ENCODE data around the gene TLR9.

TLR9 gene

DNA sequence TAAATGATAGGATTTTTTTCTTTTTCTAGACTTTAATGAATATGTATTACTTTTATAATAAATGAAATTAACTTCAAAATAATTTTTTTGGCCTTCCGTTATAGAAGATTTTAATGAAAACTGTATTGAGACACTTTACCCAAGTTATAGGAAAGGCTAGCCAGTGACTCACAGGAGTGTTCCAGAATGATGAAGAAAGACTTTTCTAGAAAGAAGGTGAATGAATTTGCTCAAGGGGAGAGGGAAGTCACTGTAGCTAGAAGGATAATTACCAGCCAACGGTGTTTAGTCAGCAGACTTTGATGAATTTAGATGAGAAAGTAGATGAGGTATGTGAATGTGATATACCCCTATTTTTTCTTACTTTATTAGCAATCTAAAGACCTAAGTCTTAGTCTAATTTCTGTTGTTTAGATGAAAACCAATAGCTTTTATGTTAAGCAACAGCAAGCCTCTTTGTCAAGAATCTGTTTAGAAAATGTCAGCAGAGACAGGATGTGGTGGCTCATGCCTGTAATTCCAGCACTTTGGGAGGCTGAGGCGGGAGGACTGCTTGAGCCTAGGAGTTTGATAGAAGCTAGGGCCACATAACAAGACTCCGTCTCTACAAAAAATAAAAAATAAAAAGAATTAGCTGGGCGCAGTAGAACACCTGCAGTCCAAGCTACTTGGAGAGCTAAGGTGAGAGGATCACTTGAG lies 24.3 kb downstream of the TLR9 start:
- no peak overlapping the region for H3K4me3 ChIP-seq (ENCODE audit: low read depth, low read length)
- DNase-seq (ENCODE audit: low read depth), result no peak

DNA sequence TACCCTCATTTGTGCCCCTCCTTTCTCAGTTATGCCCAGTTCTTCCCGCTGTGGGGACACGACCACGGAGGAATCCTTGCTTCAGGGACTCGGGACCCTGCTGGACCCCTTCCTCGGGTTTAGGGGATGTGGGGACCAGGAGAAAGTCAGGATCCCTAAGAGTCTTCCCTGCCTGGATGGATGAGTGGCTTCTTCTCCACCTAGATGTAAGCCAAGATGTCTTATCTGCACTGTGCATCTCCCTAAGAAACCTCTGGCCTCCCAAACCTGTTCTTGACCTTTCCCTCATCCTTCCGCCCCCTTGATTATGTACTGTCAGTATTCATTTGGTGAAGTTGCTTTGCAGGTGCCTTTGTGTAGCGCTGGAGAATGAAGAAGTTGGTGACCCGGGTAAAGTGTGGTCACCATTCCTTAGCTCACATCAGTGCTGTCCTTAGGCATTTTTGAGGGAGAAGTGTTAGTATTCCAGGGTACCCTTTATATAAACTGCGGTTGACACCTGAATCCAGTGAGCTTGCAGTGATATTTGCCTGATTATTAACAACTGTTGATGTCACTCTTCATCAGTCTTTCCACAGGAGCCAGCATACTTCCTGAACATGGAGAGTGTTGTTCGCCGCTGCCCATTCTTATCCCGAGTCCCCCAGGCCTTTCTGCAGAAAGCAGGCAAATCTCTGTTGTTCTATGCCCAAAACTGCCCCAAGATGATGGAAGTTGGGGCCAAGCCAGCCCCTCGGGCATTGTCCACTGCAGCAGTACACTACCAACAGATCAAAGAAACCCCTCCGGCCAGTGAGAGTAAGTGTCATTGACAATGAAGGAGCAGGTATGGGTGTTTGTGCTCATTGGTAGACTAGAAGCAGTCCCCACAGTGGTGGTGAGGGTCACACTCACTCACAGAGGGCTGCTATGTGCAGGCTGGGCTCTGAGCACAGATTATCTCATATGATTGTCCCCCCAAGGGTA lies 26.5 kb downstream of the TLR9 start:
- H3K4me3 ChIP-seq (ENCODE audit: low read depth, low read length), result peak overlapping the region; percentile 86
- DNase-seq (ENCODE audit: low read depth), result no peak

DNA sequence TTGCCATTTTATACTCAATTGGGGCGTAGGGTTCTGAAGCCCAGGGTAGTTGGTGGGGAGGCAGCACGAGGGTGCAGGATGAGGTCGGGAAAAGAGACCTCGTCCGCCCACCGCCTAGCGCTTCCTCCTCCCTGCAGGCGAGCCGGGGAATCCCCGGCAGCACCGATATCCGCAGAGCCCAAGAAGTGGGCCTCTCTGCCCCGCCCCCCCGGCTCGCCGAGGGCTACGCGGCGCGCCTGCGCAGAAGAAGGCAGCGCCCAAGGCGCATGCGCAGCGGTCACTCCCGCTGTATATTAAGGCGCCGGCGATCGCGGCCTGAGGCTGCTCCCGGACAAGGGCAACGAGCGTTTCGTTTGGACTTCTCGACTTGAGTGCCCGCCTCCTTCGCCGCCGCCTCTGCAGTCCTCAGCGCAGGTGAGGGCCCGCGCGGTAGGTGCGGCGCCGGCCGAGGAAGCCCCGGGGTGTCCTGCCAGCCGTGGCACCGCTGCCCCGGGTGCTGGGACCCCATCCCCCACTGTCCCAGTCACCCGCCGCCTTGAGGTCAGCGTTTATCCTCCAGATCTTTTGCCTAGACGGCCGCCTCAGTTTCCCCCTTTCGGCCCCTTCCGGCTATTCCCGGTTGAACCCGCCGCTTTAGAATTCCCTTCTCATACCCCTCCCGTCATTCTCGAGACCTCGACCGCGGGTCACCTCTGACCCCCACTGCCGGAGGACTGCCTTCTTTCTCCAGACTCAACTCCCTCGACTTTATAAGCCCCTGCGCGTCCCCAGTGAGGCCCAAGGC lies 27.4 kb downstream of the TLR9 start, which contains the start of gene ALAS1:
Gene ALAS1 (plus strand): TSS at position 319 of the 784 bp plus-strand sequence. CDS start 1,082 bp downstream, outside the sequence.
- H3K4me3 ChIP-seq (ENCODE audit: low read depth, low read length), result peak within 1 kb of the TSS; percentile 86
- DNase-seq (ENCODE audit: low read depth), result peak; percentile 46

DNA sequence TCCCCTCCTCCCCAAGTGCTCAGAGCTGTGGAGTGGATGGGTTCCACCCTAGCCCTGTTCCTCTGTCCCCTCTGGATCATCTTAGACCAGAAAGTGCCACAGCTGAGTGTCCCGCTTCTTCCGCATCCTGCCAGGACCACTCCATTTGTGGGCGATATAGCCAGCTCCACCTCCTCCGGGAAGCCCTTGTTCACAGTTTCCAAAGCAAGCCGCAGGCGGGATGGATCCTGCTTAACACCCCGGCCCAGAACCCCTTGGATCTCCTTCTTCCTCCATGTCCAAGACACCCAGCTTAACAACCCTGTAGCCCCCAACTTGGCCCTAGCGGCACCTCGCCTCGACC lies 28.0 kb downstream of the TLR9 start:
- H3K4me3 ChIP-seq (ENCODE audit: low read depth, low read length), result peak overlapping the region; percentile 86
- DNase-seq (ENCODE audit: low read depth), result no peak

DNA sequence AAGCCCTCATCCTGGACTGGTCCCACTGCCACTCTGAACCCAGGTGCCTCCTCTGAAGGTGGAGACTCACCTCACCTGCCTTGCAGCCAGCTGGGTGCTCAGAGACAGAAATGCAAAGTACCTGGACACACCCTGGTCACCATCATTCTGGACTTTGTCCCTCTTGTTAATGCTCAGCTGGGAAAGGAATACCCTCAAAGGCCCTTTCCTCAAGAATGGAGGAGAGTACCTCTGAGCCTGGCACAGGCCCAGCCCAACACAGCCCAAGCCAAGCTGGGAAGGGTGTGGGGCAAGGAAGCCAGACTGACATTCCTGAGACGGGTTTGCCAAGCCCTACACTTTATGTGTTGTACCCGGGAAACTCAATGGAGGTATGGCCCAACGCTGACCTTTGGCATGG lies 28.5 kb downstream of the TLR9 start:
- DNase-seq (ENCODE audit: low read depth), result no peak
- no peak overlapping the region for H3K4me3 ChIP-seq (ENCODE audit: low read depth, low read length)

DNA sequence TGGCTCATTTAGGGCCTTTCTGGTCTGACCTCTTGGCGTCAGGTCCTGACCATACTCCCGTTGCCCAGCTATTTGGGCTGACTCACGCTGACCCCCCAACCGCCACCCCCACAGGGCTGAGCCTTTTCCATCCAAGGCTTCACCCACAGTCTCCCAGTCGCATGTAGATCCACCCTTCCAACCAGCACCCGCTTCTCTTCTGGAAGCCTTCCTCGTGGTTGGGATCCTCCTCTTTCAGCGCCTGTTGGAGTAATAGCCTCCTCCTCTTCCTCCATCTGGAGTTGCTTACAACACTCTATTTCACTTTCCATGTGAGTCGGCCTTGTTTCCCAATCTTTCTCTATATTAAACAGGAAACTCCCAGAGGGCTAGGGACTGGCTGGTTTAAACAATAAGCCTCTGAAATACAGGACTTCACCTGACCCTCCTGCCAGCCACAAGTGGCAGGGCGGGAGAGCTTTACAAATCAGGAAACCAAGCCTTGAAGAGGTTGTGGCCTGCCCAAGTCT lies 29.6 kb downstream of the TLR9 start:
- no peak for DNase-seq (ENCODE audit: low read depth)
- H3K4me3 ChIP-seq (ENCODE audit: low read depth, low read length), result no peak overlapping the region

DNA sequence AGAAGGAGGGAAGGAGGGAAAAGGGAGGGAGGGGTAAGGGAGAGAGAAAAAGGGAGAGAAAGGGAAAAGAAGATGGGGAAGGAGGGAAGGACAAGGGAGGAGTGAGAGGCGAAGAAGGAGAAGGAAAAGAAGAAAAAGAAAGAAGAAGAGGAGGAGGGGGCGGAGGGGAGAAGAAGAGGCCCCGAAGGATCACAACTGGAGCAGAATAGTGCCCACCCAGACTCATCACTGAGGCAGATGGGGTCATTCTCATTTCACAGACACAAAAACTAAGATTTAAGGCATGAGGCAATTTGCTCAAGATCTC lies 30.2 kb downstream of the TLR9 start:
- DNase-seq (ENCODE audit: low read depth), result no peak
- H3K4me3 ChIP-seq (ENCODE audit: low read depth, low read length), result no peak overlapping the region

DNA sequence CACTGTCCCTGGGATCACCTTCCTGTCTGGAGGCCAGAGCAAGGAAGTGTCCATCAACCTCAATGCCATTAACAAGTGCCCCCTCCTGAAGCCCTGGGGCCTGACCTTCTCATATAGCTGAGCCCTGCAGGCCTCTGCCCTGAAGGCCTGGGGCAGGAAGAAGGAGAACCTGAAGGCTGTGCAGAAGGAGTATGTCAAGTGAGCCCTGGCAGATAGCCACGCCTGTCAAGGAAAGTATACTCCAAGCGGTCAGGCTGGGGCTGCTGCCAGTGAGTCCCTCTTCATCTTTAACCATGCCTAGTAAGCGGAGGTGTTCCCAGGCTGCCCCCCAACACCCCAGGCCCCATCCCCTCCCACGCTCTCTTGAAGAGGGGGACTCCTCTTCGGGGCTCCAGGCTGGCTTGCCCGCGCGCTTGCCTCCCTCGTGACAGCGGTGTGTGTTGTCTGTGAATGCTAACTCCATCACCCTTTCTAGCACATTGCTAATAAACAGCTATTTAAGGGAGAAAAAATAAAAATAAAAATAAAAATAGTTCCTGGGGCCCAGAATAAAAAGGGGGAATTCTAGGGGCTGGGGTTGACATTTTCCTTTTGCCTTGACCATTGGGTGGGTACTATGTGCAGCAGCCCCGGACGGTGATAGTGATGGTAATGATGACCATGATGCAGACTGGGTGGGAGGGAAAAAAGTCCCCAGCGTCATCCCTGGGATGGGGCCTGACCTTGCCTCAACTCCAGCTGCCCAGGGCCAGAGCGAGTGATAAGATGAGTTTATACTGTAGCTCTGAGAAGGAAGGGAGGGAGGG lies 30.8 kb downstream of the TLR9 start:
- DNase-seq (ENCODE audit: low read depth), result no peak
- H3K4me3 ChIP-seq (ENCODE audit: low read depth, low read length), result no peak overlapping the region

DNA sequence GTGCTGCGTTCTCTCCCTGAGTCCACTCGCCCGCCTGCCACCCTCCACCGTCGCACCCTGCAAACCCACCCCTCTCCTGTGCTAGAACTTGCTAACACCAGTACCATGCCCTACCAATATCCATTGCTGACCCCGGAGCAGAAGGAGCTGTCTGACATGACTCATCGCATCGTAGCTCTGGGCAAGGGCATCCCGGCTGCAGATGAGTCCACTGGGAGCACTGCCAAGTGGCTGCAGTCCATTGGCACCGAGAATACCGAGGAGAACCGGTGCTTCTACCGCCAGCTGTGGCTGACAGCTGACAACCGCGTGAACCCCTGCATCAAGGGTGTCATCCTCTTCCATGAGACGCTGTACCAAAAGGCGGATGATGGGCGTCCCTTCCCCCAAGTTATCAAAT lies 32.4 kb downstream of the TLR9 start:
- H3K4me3 ChIP-seq (ENCODE audit: low read depth, low read length), result no peak overlapping the region
- no peak for DNase-seq (ENCODE audit: low read depth)

DNA sequence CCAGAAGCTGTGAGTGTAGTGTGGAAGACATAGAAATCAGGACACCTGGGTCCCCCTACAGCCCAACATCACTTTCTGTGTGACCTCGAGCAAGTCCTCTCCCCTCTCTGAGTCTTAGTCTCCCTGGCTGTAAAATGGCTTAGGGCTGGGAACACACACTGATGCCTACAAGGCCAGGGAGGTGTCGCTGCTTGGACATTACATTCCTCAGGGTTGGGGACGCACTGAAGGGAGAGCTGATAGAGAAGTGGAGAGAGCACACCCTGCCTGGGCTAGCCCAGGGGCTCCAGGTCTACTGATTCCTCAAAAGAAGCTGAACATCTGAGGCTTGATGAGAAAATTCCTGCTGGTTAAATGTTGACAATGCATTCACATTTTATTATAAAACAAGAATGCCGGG lies 33.8 kb downstream of the TLR9 start:
- H3K4me3 ChIP-seq (ENCODE audit: low read depth, low read length), result no peak overlapping the region
- no peak for DNase-seq (ENCODE audit: low read depth)

DNA sequence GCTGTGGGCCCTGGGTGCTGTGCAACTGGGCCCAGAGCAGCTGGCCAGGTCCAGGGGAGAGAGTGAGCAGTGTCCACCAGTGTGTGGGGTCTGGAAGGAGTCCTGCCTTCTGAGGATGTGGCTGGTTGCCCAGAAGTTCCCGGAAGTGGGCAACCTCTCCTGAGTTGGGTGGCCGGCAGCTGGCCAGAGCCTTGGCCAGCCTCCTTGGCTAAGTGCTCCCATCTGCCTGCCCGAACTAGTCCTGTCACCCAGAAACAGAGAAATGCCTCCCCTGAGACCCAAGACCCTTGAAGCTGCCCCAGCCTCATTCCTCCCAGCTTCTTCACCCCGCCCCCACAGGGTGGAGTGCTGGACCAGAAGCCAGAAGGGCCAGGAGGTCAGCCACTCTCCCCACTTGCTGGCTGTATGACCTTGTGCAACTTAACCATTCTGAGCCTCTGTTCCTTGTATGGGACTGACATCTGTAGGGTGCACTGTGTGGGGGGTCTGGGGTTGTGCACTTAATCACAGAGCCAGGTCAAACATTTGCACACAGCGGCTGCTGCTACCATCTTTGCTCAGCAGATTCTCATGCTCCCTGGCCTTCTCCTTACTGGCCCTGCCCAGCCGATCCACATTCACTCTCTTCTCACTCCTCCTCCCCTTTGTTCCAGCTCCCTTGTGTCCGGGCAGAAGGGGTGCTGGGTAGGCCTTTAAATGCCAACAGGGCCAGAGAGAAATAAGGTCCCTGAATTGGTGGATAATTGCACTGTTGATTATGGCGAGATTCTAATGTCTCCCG lies 35.0 kb downstream of the TLR9 start:
- no peak overlapping the region for H3K4me3 ChIP-seq (ENCODE audit: low read depth, low read length)
- DNase-seq (ENCODE audit: low read depth), result no peak

DNA sequence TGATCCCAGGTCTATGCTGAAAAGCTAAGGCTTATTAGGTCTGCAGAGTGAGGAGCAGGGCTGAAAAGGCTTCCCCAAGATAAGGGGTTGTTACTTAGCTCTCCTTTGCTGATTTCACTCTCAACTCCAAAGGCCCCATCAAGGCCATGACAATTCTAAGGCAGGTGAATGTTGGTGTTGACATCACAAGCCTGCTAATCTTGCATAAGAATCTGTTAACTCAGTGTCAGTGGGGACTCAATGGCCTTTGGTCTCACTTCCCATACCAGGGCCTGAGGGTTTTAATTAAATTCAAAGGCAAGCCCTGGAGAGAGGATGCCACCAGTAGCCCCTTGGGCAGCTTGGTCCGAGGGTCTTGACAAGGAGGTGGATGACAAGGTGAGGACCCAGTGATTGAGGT lies 36.9 kb downstream of the TLR9 start:
- no peak for DNase-seq (ENCODE audit: low read depth)
- no peak overlapping the region for H3K4me3 ChIP-seq (ENCODE audit: low read depth, low read length)

DNA sequence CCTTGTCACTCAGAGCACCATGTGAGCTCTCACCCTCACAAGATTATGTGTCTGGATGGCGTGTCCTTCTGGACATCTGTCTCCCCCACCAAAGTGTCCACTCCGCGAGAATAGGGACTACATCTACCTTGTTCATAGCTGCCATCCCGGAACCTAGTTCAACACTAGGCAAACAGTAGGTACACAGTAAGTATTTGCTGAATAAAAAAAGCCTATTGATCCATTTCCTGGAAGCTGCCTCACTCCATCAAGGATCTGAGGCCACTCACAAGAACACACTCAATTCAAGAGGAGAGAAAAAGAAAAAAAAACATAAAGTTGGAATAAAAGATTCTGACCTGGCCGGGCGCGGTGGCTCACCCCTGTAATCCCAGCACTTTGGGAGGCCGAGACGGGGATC lies 38.7 kb downstream of the TLR9 start:
- DNase-seq (ENCODE audit: low read depth), result no peak
- no peak overlapping the region for H3K4me3 ChIP-seq (ENCODE audit: low read depth, low read length)

DNA sequence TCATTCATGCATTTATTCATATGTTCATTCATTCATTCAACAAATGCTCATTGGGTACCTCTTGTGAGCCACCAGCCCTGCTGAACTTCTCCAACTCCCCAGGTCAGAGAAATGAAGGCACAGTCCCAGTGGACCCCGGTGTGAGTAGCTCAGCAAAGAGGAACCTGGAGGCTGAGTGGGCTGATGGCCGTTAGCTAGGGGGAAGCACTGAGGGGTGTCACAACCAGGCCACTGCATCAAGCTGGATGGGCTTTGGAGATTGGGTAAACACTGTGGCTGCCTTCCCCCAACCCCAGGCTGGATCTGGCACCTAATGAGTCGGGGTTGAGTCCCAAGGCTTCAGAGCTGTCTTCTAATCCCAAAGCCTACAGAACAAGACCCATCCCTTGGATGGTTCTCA lies 39.6 kb downstream of the TLR9 start:
- no peak overlapping the region for H3K4me3 ChIP-seq (ENCODE audit: low read depth, low read length)
- no peak for DNase-seq (ENCODE audit: low read depth)

DNA sequence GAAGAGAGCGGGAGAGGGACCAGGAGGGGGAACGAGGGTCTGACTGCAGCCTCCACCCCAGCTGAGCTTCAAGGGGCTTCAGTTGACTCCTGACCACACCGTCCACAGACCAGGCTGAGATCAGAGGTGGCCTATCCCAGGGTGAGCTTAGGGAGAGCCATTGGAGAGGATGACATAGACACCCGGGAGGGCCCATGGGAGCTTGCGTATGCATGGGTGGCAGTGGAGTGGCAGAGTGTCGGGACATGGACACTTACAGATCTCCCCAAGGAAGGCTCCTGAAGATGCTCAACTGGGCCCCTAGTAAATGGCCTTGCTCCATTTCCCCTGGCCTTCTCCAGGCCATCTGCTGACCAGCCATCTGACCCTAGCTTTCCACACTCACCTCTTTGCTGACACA lies 40.1 kb downstream of the TLR9 start:
- no peak for DNase-seq (ENCODE audit: low read depth)
- H3K4me3 ChIP-seq (ENCODE audit: low read depth, low read length), result no peak overlapping the region

DNA sequence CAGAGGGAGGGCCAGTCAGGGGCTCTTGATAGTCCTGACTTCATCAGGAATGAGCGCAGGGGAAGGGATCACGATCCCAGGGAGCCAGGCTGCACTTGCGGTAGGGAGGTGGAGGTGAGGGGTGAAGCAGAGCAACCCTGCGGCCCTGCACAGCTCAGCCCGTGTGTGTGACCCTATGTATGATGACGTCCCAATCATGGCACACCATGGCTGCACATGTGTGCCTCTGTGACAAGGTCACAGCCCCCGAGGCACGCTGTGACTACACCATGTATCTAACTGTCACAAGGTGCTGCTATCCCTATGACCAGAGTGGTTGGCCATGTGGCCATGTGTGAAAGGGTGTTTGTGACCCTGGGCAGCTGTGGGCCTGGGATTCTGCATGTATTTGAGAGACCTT lies 40.8 kb downstream of the TLR9 start:
- no peak overlapping the region for H3K4me3 ChIP-seq (ENCODE audit: low read depth, low read length)
- no peak for DNase-seq (ENCODE audit: low read depth)

DNA sequence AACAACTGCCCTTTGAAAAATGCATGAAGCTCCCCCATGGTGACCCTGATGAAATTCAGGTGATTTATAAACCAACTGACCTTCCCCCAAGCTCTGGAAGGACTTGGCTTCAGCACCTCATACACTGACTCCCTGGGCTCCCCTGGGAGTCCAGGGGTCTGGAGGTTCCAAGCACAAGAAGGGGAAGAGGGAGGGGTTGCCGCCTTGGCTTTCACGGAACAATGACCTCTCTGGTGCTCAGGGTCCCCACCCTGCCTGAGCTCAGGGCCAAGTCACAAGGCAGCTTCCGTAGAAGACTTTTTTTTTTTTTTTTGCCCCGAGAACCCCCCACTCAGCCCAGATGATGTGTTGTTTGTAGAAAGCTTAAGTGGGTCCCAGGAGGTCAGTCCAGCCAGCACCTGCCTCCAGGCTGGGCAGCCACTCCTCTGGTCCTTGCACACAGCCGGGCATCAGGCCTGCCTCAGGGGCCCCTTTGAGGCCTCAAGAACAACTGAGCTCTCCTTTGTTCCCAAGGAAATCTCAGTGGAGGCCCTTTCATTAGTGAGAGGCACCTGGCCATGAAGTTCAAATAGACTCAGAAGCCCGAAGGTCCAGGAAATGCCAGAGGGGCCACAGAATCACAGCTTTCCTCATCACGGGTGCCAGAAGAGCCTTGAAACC lies 41.5 kb downstream of the TLR9 start:
- no peak overlapping the region for H3K4me3 ChIP-seq (ENCODE audit: low read depth, low read length)
- no peak for DNase-seq (ENCODE audit: low read depth)

DNA sequence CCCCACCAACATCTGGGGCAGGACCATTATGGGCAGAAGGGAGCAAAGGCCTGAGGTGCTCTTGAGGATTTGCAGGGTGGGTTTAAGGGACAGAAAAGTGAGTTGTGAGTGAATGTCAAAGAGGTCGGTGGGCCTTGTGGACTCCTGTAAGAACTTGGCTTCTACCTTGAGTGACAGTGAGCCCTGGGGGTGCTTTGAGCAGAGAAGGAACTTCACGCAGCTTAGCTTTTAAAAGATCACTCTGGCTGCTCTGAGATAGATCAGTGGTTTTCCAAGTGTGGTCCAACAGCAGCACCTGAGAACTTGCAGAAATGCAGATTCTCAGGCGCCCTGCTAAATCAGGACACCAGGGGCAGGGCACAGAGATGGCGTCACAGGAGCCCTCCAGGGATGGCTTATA lies 42.8 kb downstream of the TLR9 start:
- no peak for DNase-seq (ENCODE audit: low read depth)

More for the DNA sequence above, 42.8 kb downstream of the TLR9 start:
- no peak overlapping the region for H3K4me3 ChIP-seq (ENCODE audit: low read depth, low read length)

All from skeletal muscle cell (primary cell).